ENCODE data around the gene MYO10. TPM values are rescaled to one million over a fixed set of nuclear protein-coding genes. Genes with fewer than 3 reads are reported as not detected.

The MYO10 gene
- total and polyA plus RNA-seq, 2 donors (not counting 3 experiments of a cell fraction or from before 2014, with no cell fraction given): 36.0 to 148 TPM

DNA sequence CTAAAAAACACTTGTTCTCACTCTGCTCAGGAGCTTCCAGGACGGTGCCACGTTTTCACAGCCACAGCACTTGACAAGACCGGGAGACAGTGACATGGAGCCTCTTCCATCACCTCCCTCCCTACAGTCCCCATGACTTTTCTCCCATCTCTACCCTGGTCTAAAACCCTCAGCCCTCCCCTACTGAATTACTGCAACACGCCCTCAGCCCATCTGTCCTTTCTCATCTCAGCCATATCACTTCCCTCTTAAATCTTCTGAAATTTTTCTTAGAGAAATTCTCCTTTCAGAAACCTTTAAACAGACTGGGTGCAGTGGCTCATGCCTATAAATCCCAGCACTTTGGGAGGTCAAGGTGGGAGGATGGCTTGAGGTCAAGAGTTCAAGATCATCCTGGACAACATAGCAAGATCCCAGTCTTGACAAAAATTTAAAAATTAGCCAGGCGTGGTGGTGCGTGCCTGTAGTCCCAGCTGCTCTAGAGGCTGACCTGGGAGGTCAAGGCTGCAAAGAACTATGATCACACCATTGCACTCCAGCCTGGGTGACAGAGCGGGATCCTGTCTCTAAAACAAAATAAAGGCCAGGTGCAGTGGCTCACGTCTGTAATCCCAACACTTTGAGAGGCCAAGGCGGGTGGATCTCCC lies 125.8 kb downstream of the MYO10 start:
- no peak for DNase-seq (ENCODE audit: low read depth, low spot score)
- no peaks in the 10 kb centered on the region for H3K27me3 ChIP-seq (ENCODE audit: control insufficient read depth in 2 of 2, insufficient read depth in 2 of 2, low read length in 2 of 2)
- TF ChIP-seq FOS (IDR thresholded peaks at IDR 0.05; ENCODE audit: borderline replicate concordance, insufficient read depth, low read length) (no peak), POLR2A (IDR thresholded peaks at IDR 0.05; ENCODE audit: low read depth, low read length) (no peak), JUN (IDR thresholded peaks at IDR 0.05; ENCODE audit: borderline replicate concordance, insufficient read depth, insufficient read length, low read depth) (no peak), EZH2 (IDR thresholded peaks at IDR 0.05; ENCODE audit: borderline replicate concordance, low read depth, low read length, severe bottlenecking) (no peak), GATA2 (IDR thresholded peaks at IDR 0.05; ENCODE audit: insufficient read depth, insufficient read length, low read depth, low read length) (no peak), POLR2AphosphoS5 (IDR thresholded peaks at IDR 0.05; ENCODE audit: insufficient read depth, low read depth, low read length) (no peak), MYC (IDR thresholded peaks at IDR 0.05; ENCODE audit: low read depth, low read length) (no peak)
- TF ChIP-seq, protein P1, sequence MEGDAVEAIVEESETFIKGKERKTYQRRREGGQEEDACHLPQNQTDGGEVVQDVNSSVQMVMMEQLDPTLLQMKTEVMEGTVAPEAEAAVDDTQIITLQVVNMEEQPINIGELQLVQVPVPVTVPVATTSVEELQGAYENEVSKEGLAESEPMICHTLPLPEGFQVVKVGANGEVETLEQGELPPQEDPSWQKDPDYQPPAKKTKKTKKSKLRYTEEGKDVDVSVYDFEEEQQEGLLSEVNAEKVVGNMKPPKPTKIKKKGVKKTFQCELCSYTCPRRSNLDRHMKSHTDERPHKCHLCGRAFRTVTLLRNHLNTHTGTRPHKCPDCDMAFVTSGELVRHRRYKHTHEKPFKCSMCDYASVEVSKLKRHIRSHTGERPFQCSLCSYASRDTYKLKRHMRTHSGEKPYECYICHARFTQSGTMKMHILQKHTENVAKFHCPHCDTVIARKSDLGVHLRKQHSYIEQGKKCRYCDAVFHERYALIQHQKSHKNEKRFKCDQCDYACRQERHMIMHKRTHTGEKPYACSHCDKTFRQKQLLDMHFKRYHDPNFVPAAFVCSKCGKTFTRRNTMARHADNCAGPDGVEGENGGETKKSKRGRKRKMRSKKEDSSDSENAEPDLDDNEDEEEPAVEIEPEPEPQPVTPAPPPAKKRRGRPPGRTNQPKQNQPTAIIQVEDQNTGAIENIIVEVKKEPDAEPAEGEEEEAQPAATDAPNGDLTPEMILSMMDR (IDR thresholded peaks at IDR 0.05; ENCODE audit: extremely low read depth in 1 of 2, insufficient read depth in 1 of 2, low read depth in 1 of 2, low read length in 2 of 2): no peak
- TF ChIP-seq, protein P2, sequence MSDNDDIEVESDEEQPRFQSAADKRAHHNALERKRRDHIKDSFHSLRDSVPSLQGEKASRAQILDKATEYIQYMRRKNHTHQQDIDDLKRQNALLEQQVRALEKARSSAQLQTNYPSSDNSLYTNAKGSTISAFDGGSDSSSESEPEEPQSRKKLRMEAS (IDR thresholded peaks at IDR 0.05; ENCODE audit: insufficient read depth, insufficient read length): no peak
- no peak overlapping the region for H3K4me2 ChIP-seq (ENCODE audit: insufficient read depth, low read length)
- no peak overlapping the region for H2AFZ ChIP-seq (ENCODE audit: low read depth, low read length)
- no peak overlapping the region for H3K27ac ChIP-seq (ENCODE audit: insufficient read depth, low read depth, low read length)
- no peaks in the 10 kb centered on the region for H3K9me3 ChIP-seq (replicated peaks; ENCODE audit: control insufficient read depth, insufficient read depth, low read length)
- no peaks in the 10 kb centered on the region for H3K9me1 ChIP-seq (replicated peaks; ENCODE audit: control insufficient read depth, extremely low read depth, insufficient read depth, low read length)
- CTCF ChIA-PET: interaction anchor here (0.9 to 1.5 kb wide), 6 partner anchors 8 to 380 kb away, joined by 3 to 7 read pairs (median 4); no protein-coding TSS in a partner anchor
- H3K36me3 ChIP-seq (ENCODE audit: control insufficient read depth in 2 of 2, extremely low read depth in 1 of 2, insufficient read depth in 2 of 2, low read length in 2 of 2): peaks cover 2 to 5% of the 10 kb centered on the region in 2 experiments
- no peak overlapping the region for H3K4me3 ChIP-seq (replicated peaks in 1 of 3; ENCODE audit: insufficient read depth in 1 of 3, low read depth in 1 of 3, low read length in 3 of 3)
- peak; percentile 4 for FAIRE-seq
- H3K9ac ChIP-seq (replicated peaks; ENCODE audit: extremely low read depth, insufficient read depth, low read length): no peak overlapping the region
- H4K20me1 ChIP-seq (replicated peaks; ENCODE audit: control insufficient read depth, extremely low read depth, insufficient read depth, low read length): peaks cover 5% of the 10 kb centered on the region
- no TSS peak for BruUV-seq (replicated peaks)
- H3K79me2 ChIP-seq (ENCODE audit: control insufficient read depth, insufficient read depth, low read length): peaks cover 96% of the 10 kb centered on the region
- POLR2A ChIA-PET: no interaction called here
- dilution Hi-C loops (cut with MboI; ENCODE audit: extremely low pct_ligation_motif_present, low sequenced_read_pairs) (no loop called here), intact Hi-C loops (cut with micrococcal nuclease) (no loop called here)
- H3K4me1 ChIP-seq (ENCODE audit: control insufficient read depth, extremely low read depth, insufficient read depth, low read length): peaks cover 10% of the 10 kb centered on the region
